ENCODE results near the gene ABCA6.
A peak's percentile ranks its signal among the peaks of the same experiment; 100 is the strongest.
"Not testable (repeated sequence)": the region's sequence is repeated elsewhere in the genome, so short reads cannot be mapped to it uniquely, and the experiment has no call there.

The ABCA6 gene

GRCh38 chr17:69078864-69079263, 62.8 kb downstream of the ABCA6 start:
- no peak overlapping the region for H3K27ac Mint-ChIP-seq
- no peak for TF ChIP-seq CTCF (IDR thresholded peaks at IDR 0.05)
- no peaks in the 10 kb centered on the region for H3K4me1 Mint-ChIP-seq
- H3K9me3 Mint-ChIP-seq, result peaks cover 36% of the 10 kb centered on the region
- no peaks in the 10 kb centered on the region for H3K36me3 Mint-ChIP-seq (ENCODE audit: low read depth)
- no peak overlapping the region for H3K4me3 Mint-ChIP-seq
- H3K27me3 Mint-ChIP-seq (ENCODE audit: low read depth, poor library complexity), result peaks cover 3% of the 10 kb centered on the region
- DNase-seq, result no peak

GRCh38 chr17:69075823-69076222, 65.9 kb downstream of the ABCA6 start:
- no peak for TF ChIP-seq CTCF (IDR thresholded peaks at IDR 0.05)
- no peak for DNase-seq
- H3K9me3 Mint-ChIP-seq, result peaks cover 38% of the 10 kb centered on the region
- peaks cover 6% of the 10 kb centered on the region for H3K4me1 Mint-ChIP-seq
- H3K27me3 Mint-ChIP-seq (ENCODE audit: low read depth, poor library complexity), result peaks cover 3% of the 10 kb centered on the region
- no peak overlapping the region for H3K27ac Mint-ChIP-seq
- H3K36me3 Mint-ChIP-seq (ENCODE audit: low read depth), result no peaks in the 10 kb centered on the region
- no peak overlapping the region for H3K4me3 Mint-ChIP-seq

GRCh38 chr17:69073392-69073791, 68.3 kb downstream of the ABCA6 start:
- H3K4me3 Mint-ChIP-seq; H3K27me3 Mint-ChIP-seq (ENCODE audit: low read depth, poor library complexity); DNase-seq; H3K36me3 Mint-ChIP-seq (ENCODE audit: low read depth); H3K27ac Mint-ChIP-seq: not testable (repeated sequence)
- Mint-ChIP-seq H3K9me3 (peaks cover 38% of the 10 kb centered on the region), H3K4me1 (peaks cover 24% of the 10 kb centered on the region)

GRCh38 chr17:69072803-69073256, 68.9 kb downstream of the ABCA6 start:
- H3K4me3 Mint-ChIP-seq; H3K36me3 Mint-ChIP-seq (ENCODE audit: low read depth): not testable (repeated sequence)

GRCh38 chr17:69071233-69071586, 70.5 kb downstream of the ABCA6 start:
- not testable (repeated sequence) for H3K36me3 Mint-ChIP-seq (ENCODE audit: low read depth); H3K4me3 Mint-ChIP-seq; DNase-seq; H3K27me3 Mint-ChIP-seq (ENCODE audit: low read depth, poor library complexity)
- Mint-ChIP-seq H3K9me3 (peaks cover 32% of the 10 kb centered on the region), H3K27ac (peak overlapping the region; percentile 75), H3K4me1 (peaks cover 39% of the 10 kb centered on the region)

More at GRCh38 chr17:69072803-69073256, 68.9 kb downstream of the ABCA6 start:
- not testable (repeated sequence) for DNase-seq; H3K27me3 Mint-ChIP-seq (ENCODE audit: low read depth, poor library complexity); H3K27ac Mint-ChIP-seq
- Mint-ChIP-seq H3K9me3 (peaks cover 38% of the 10 kb centered on the region), H3K4me1 (peaks cover 28% of the 10 kb centered on the region)

- not testable (repeated sequence) for DNase-seq; H3K36me3 Mint-ChIP-seq (ENCODE audit: low read depth); H3K27me3 Mint-ChIP-seq (ENCODE audit: low read depth, poor library complexity); H3K4me3 Mint-ChIP-seq
- Mint-ChIP-seq H3K27ac (peak overlapping the region; percentile 75), H3K9me3 (peaks cover 32% of the 10 kb centered on the region), H3K4me1 (peaks cover 41% of the 10 kb centered on the region)
Measured at GRCh38 chr17:69070378-69071232, 71.1 kb downstream of the ABCA6 start.

- no peak for DNase-seq
- Mint-ChIP-seq H3K36me3 (ENCODE audit: low read depth) (no peaks in the 10 kb centered on the region), H3K27me3 (ENCODE audit: low read depth, poor library complexity) (peaks cover 2% of the 10 kb centered on the region), H3K27ac (peak overlapping the region; percentile 64), H3K9me3 (peaks cover 23% of the 10 kb centered on the region), H3K4me3 (no peak overlapping the region), H3K4me1 (peaks cover 42% of the 10 kb centered on the region)
- no peak for TF ChIP-seq CTCF (IDR thresholded peaks at IDR 0.05)
Measured at GRCh38 chr17:69069226-69069750, 72.4 kb downstream of the ABCA6 start.

Measured in nephron progenitor cell (in vitro differentiated cells).